Measurements from ENCODE around the gene PPP6R1. TPM values are rescaled to one million over a fixed set of nuclear protein-coding genes. Genes with fewer than 3 reads are reported as not detected.

PPP6R1 gene
- total and polyA plus RNA-seq, 7 experiments from 2014 or later, result 39.3 to 223 (median 156) TPM

DNA sequence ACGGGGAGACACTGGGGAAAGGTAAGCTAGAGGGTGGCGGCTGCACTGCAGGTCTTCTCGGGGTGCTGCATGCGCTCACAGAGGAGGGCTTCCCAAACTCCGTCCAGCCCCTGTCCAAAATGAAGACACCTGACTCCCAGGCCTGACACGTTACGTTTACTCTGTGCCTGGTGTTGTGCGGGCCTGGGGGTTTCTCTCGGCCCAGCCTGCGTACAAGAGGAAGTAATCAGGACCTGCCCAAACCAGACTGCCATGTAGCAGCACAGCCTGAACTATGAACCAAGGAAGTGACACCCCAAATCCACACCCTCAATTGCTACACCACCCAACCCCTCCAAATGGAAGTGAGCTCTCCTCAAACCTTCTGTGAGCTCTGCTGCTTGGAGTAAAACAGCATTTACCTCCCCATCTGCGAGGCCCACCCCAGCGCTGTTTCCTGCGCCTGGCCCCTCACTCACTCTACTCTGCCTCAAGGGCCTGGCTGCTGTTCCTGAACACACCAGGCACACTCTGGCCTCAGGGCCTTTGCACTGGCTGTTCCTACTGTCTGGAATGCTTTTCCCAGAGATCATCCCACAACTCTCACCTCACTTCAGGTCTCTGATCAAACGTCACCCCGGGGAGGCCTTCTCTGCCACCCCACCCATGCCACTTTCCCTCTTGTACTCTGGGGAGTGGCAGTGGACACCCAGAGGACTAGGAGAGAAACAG lies 18.1 kb upstream of the PPP6R1 start:
- peaks cover 0 to 1% (median 0%) of the 10 kb centered on the region in 11 donors for H3K9me3 Mint-ChIP-seq
- POLR2A ChIA-PET, result interaction anchor here (0.5 to 8.2 kb wide), 2 partner anchors 19 to 177 kb away, joined by 3 to 156 read pairs; partner anchors contain the start of gene PPP6R1
- peaks cover 5 to 41% (median 13%) of the 10 kb centered on the region in 5 donors for H3K36me3 Mint-ChIP-seq
- Histone ChIP-seq H3K27me3 (ENCODE audit: control insufficient read depth in 2 of 2, insufficient read depth in 2 of 2, low read length in 2 of 2) (no peaks in the 10 kb centered on the region), H3K9me3 (ENCODE audit: control insufficient read depth in 2 of 3, low read length in 3 of 3) (no peaks in the 10 kb centered on the region), H3K27ac (ENCODE audit: low read depth, low read length) (no peak overlapping the region), H3K4me1 (ENCODE audit: control insufficient read depth in 2 of 2, insufficient read depth in 2 of 2, low read length in 2 of 2) (peaks cover 6 to 32% of the 10 kb centered on the region in 2 donors), H3K4me3 (ENCODE audit: low read length) (no peak overlapping the region), H3K36me3 (ENCODE audit: control insufficient read depth in 2 of 3, insufficient read depth in 3 of 3, low read length in 3 of 3) (peaks cover 0 to 52% (median 0%) of the 10 kb centered on the region in 3 experiments)
- CTCF ChIA-PET, result no interaction called here
- no peaks in the 10 kb centered on the region for H3K27me3 Mint-ChIP-seq
- ATAC-seq (no peak), DNase-seq (no peak)
- intact Hi-C loops (cut with micrococcal nuclease), result no loop called here
- H3K4me1 Mint-ChIP-seq, result peaks cover 12 to 37% (median 32%) of the 10 kb centered on the region in 7 donors
- H3K4me3 Mint-ChIP-seq, result peak overlapping the region in 4 of 10 donors; percentile 16 to 58 (median 37)
- peak overlapping the region in 6 of 9 donors; percentile 40 to 80 (median 52) for H3K27ac Mint-ChIP-seq

DNA sequence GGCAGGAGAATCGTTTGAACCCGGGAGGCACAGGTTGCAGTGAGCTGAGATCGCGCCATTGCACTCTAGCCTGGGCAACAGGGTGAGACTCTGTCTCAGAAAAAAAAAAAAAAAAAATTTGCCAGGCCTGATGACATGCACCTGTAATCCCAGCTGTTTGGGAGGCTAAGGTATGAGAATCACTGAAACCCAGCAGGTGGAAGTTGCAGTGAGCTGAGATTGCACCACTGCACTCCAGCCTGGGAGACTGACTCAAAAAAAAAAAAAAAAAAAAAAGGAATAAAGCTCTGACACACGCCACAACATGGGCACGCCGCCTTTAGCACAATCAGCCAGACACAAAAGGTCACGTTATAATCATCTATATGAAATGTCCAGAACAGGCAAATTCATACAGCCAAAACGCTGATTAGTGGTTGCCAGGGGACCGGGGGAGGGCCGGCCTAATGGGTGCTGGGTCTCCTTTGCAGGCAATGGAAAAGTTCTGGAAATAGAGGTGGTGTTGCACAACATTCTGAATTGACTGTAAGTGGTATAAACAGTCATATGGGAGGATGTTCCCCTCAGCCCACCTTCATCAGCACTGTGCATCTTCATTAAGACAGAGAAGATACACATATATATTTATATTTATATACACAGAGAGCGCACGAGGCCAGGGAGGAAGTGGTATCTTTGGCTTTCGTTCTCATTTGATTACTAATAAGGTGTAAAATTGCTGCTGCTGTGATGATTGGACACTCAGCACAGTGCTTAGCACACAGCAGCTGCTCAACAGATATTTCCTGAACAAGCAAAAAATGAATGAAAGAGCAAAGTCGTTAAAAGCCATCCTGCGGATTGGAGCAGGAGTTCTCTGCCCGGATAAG lies 17.3 kb upstream of the PPP6R1 start:
- Mint-ChIP-seq H3K9me3 (peaks cover 0 to 1% (median 0%) of the 10 kb centered on the region in 11 donors), H3K4me1 (peaks cover 12 to 33% (median 28%) of the 10 kb centered on the region in 7 donors), H3K27me3 (no peaks in the 10 kb centered on the region), H3K36me3 (peaks cover 5 to 41% (median 13%) of the 10 kb centered on the region in 5 donors), H3K27ac (peak overlapping the region in 2 of 9 donors; percentile 42 to 65), H3K4me3 (peak overlapping the region in 2 of 10 donors; percentile 25 to 50)
- intact Hi-C loops (cut with micrococcal nuclease), result no loop called here
- Histone ChIP-seq H3K27me3 (ENCODE audit: control insufficient read depth in 2 of 2, insufficient read depth in 2 of 2, low read length in 2 of 2) (no peaks in the 10 kb centered on the region), H3K4me1 (ENCODE audit: control insufficient read depth in 2 of 2, insufficient read depth in 2 of 2, low read length in 2 of 2) (peaks cover 6 to 32% of the 10 kb centered on the region in 2 donors), H3K4me3 (ENCODE audit: low read length) (no peak overlapping the region), H3K9me3 (ENCODE audit: control insufficient read depth in 2 of 3, low read length in 3 of 3) (no peaks in the 10 kb centered on the region), H3K36me3 (ENCODE audit: control insufficient read depth in 2 of 3, insufficient read depth in 3 of 3, low read length in 3 of 3) (peaks cover 0 to 58% (median 0%) of the 10 kb centered on the region in 3 experiments), H3K27ac (ENCODE audit: low read depth, low read length) (no peak overlapping the region)
- CTCF ChIA-PET, result interaction anchor here (0.7 kb wide), 1 partner anchor 42 kb away, joined by 3 read pairs; no protein-coding TSS in a partner anchor
- ATAC-seq (no peak), DNase-seq (no peak)
- POLR2A ChIA-PET, result interaction anchor here (0.6 to 8.2 kb wide), 2 partner anchors 19 to 230 kb away, joined by 3 to 156 read pairs; partner anchors contain the start of gene PPP6R1

DNA sequence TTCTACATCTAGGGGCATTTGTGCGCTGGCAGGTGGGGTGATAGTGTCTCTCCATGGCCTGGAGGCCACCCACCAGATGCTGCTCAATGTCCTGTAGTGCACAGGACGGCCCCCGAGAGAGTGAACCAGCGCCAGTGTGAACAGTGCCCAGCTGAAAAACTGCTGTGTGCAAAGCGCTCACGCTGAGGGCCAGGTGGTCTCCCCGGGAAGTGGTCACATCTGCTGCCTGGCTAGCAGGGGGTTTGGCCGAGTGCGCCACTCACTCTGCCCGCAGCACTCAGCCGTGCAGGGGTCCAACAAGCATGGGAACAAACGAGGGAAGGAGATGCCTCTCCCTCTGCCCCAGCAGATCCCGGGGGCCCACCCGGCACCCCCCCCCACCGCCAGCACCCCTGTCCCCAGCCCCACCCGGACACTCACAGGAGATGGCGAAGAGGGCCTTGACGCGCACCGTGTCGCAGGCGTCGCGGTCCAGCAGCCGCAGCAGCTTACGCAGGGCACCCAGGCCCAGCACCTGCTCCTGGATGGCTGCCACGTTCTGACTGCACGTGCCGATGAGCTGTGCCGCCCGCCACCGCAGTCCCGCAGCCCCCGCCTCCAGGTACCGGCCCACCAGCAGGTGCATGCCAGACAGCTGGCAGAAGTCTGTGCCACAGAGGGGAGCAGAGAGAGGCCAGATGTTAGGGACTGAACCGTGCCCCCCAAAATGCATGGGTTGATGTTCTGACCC lies 15.3 kb upstream of the PPP6R1 start:
- H3K4me1 ChIP-seq (ENCODE audit: control insufficient read depth in 2 of 2, insufficient read depth in 2 of 2, low read length in 2 of 2), result peaks cover 0 to 23% of the 10 kb centered on the region in 2 donors
- Mint-ChIP-seq H3K4me3 (no peak overlapping the region), H3K27ac (no peak overlapping the region), H3K36me3 (peaks cover 5 to 54% (median 21%) of the 10 kb centered on the region in 5 donors), H3K9me3 (peaks cover 0 to 1% (median 0%) of the 10 kb centered on the region in 11 donors), H3K27me3 (no peaks in the 10 kb centered on the region), H3K4me1 (peaks cover 0 to 15% (median 10%) of the 10 kb centered on the region in 7 donors)
- CTCF ChIA-PET, result no interaction called here
- no peaks in the 10 kb centered on the region for H3K9me3 ChIP-seq (ENCODE audit: control insufficient read depth in 2 of 3, low read length in 3 of 3)
- ATAC-seq (no peak), DNase-seq (no peak)
- H3K27me3 ChIP-seq (ENCODE audit: control insufficient read depth in 2 of 2, insufficient read depth in 2 of 2, low read length in 2 of 2), result no peaks in the 10 kb centered on the region
- intact Hi-C loops (cut with micrococcal nuclease), result no loop called here
- no peak overlapping the region for H3K4me3 ChIP-seq (ENCODE audit: low read length)
- POLR2A ChIA-PET, result no interaction called here
- peaks cover 0 to 54% (median 0%) of the 10 kb centered on the region in 3 experiments for H3K36me3 ChIP-seq (ENCODE audit: control insufficient read depth in 2 of 3, insufficient read depth in 3 of 3, low read length in 3 of 3)
- no peak overlapping the region for H3K27ac ChIP-seq (ENCODE audit: low read depth, low read length)

GRCh38 chr19:55272142-55272541 lies 13.3 kb upstream of the PPP6R1 start:
- DNase-seq (no peak), ATAC-seq (no peak)
- Histone ChIP-seq H3K9me3 (ENCODE audit: control insufficient read depth in 2 of 3, low read length in 3 of 3) (no peaks in the 10 kb centered on the region), H3K27me3 (ENCODE audit: control insufficient read depth in 2 of 2, insufficient read depth in 2 of 2, low read length in 2 of 2) (no peaks in the 10 kb centered on the region), H3K4me1 (ENCODE audit: control insufficient read depth in 2 of 2, insufficient read depth in 2 of 2, low read length in 2 of 2) (peaks cover 0 to 15% of the 10 kb centered on the region in 2 donors), H3K27ac (ENCODE audit: low read depth, low read length) (no peak overlapping the region), H3K4me3 (ENCODE audit: low read length) (no peak overlapping the region), H3K36me3 (ENCODE audit: control insufficient read depth in 2 of 3, insufficient read depth in 3 of 3, low read length in 3 of 3) (peaks cover 0 to 47% (median 0%) of the 10 kb centered on the region in 3 experiments)
- H3K36me3 Mint-ChIP-seq, result peaks cover 5 to 52% (median 21%) of the 10 kb centered on the region in 5 donors
- no peak overlapping the region for H3K4me3 Mint-ChIP-seq
- no peaks in the 10 kb centered on the region for H3K27me3 Mint-ChIP-seq
- intact Hi-C loops (cut with micrococcal nuclease), result no loop called here
- H3K9me3 Mint-ChIP-seq, result peaks cover 0 to 1% (median 0%) of the 10 kb centered on the region in 11 donors
- ChIA-PET CTCF (no interaction called here), POLR2A (no interaction called here)
- peaks cover 0 to 10% (median 5%) of the 10 kb centered on the region in 7 donors for H3K4me1 Mint-ChIP-seq
- H3K27ac Mint-ChIP-seq, result no peak overlapping the region

- Mint-ChIP-seq H3K4me1 (peaks cover 0 to 10% (median 7%) of the 10 kb centered on the region in 7 donors), H3K27me3 (no peaks in the 10 kb centered on the region), H3K27ac (no peak overlapping the region), H3K4me3 (no peak overlapping the region), H3K36me3 (peaks cover 5 to 48% (median 29%) of the 10 kb centered on the region in 5 donors), H3K9me3 (peaks cover 0 to 8% (median 0%) of the 10 kb centered on the region in 11 donors)
- no peaks in the 10 kb centered on the region for H3K27me3 ChIP-seq (ENCODE audit: control insufficient read depth in 2 of 2, insufficient read depth in 2 of 2, low read length in 2 of 2)
- no peak overlapping the region for H3K4me3 ChIP-seq (ENCODE audit: low read length)
- intact Hi-C loops (cut with micrococcal nuclease), result no loop called here
- ATAC-seq, result peak; percentile 16
- H3K36me3 ChIP-seq (ENCODE audit: control insufficient read depth in 2 of 3, insufficient read depth in 3 of 3, low read length in 3 of 3), result peaks cover 0 to 35% (median 0%) of the 10 kb centered on the region in 3 experiments
- H3K27ac ChIP-seq (ENCODE audit: low read depth, low read length), result no peak overlapping the region
- no peak for DNase-seq
- POLR2A ChIA-PET, result interaction anchor here (1.3 kb wide), 1 partner anchor 13 kb away, joined by 3 read pairs; no protein-coding TSS in a partner anchor
- no peaks in the 10 kb centered on the region for H3K4me1 ChIP-seq (ENCODE audit: control insufficient read depth in 2 of 2, insufficient read depth in 2 of 2, low read length in 2 of 2)
- no peaks in the 10 kb centered on the region for H3K9me3 ChIP-seq (ENCODE audit: control insufficient read depth in 2 of 3, low read length in 3 of 3)
- CTCF ChIA-PET, result no interaction called here
These were observed 11.5 kb upstream of the PPP6R1 start for GRCh38 chr19:55270172-55270942.

All from naive thymus-derived CD4-positive, alpha-beta T cell (primary cell).